Measurements from ENCODE around the gene KLK4.
"Not testable (repeated sequence)": the region's sequence is repeated elsewhere in the genome, so short reads cannot be mapped to it uniquely, and the experiment has no call there.

KLK4 gene

GRCh38 chr19:50912727-50913716 is 1.8 kb upstream of the KLK4 start:
- DNase-seq, result no peak

GRCh38 chr19:50912102-50912599 is 956 bp upstream of the KLK4 start:
- no peak for DNase-seq

GRCh38 chr19:50910722-50911121 is 473 bp downstream of the KLK4 start:
- DNase-seq, result no peak

- peak in 1 of 2 donors; percentile 4 for DNase-seq
Measured at GRCh38 chr19:50909240-50910070, 1.7 kb downstream of the KLK4 start.

- DNase-seq, result no peak
Measured at GRCh38 chr19:50908336-50908735, 2.9 kb downstream of the KLK4 start.

GRCh38 chr19:50906217-50906616 is 5.0 kb downstream of the KLK4 start:
- DNase-seq, result no peak

- no peak for DNase-seq
Measured at GRCh38 chr19:50902640-50903039, 8.6 kb downstream of the KLK4 start.

- no peak for DNase-seq
Measured at GRCh38 chr19:50899569-50899968, 11.6 kb downstream of the KLK4 start.

- no peak for DNase-seq
Measured at GRCh38 chr19:50898018-50898417, 13.2 kb downstream of the KLK4 start.

GRCh38 chr19:50897612-50898011 is 13.6 kb downstream of the KLK4 start:
- no peak for DNase-seq

- no peak for DNase-seq
Measured at GRCh38 chr19:50897191-50897607, 14.0 kb downstream of the KLK4 start.

- DNase-seq, result peak in 1 of 2 donors; percentile 42
Measured at GRCh38 chr19:50896591-50897190, 14.5 kb downstream of the KLK4 start.

GRCh38 chr19:50896089-50896590 is 15.1 kb downstream of the KLK4 start:
- not testable (repeated sequence) for DNase-seq

GRCh38 chr19:50894478-50895356 is 16.5 kb downstream of the KLK4 start:
- DNase-seq, result no peak

- no peak for DNase-seq
Measured at GRCh38 chr19:50893047-50893736, 18.0 kb downstream of the KLK4 start.

GRCh38 chr19:50891253-50891625 is 20.0 kb downstream of the KLK4 start:
- DNase-seq, result no peak

GRCh38 chr19:50890422-50891252 is 20.6 kb downstream of the KLK4 start:
- DNase-seq, result no peak

GRCh38 chr19:50889638-50890037 is 21.6 kb downstream of the KLK4 start:
- DNase-seq, result no peak

GRCh38 chr19:50882188-50882587 is 29.0 kb downstream of the KLK4 start:
- DNase-seq, result no peak

- DNase-seq, result no peak
Measured at GRCh38 chr19:50880241-50880640, 31.0 kb downstream of the KLK4 start.
